ENCODE data around the gene FXYD1.

FXYD1 gene

DNA sequence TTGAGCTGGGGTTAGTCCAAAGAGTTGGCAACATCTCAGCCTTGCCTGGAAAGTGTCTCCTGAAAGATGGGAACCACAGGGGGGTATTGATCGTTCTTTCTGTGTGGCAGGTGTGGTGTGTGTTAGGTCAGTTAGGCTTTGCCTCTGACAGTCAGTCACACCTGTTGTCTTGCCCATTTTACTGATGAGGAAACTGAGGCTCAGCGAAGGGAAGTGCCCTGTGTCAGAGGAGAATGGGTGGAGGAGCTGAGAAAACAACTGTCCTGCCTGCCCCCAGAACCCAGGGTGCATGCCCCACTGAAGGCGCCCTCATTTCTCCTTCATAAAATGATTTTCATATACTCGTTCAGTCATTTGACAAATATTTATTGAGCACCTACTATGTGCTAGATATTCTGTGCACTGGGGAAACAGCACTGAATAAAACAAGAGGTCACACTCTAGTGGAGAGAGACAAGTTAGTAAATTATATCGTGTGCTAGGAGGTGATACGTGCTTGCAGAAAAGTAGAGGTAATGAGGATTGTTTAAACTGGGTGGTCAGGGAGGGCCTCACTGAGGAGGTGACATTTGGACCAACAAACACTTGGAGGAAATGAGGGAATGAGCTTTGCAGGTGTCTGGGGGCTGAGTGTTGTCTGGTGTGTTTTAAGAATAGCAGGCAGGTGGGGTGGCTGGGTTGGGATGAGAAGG, 17.5 kb downstream of the FXYD1 start:
- H3K27ac ChIP-seq = no peak overlapping the region
- no peaks in the 10 kb centered on the region for H3K9me3 ChIP-seq (ENCODE audit: severe bottlenecking)
- H3K27me3 ChIP-seq (ENCODE audit: insufficient read depth, low read depth, severe bottlenecking) = no peaks in the 10 kb centered on the region
- H3K4me3 ChIP-seq (ENCODE audit: low read depth, low read length) = no peak overlapping the region
- H3K36me3 ChIP-seq = peaks cover 17% of the 10 kb centered on the region
- no peak for TF ChIP-seq CTCF (IDR thresholded peaks at IDR 0.05; ENCODE audit: low read depth, low read length)
- no peak for DNase-seq

DNA sequence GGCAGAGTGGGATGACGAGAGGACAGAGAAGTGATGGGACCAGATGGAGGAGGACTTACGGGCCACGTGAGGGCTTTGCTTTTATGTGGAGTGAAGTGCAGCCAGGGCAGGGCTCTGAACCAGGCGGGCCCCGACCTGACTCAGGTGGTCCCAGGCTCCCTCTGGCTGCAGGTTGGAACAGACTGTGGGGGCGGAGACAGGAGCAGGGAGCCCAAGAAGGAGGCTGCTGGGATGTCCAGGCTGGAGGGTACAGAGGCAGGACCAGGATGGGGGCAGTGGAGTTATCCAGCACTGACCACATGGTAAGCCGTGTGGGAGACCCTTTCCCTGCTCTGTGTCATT, 18.0 kb downstream of the FXYD1 start:
- H3K36me3 ChIP-seq = peaks cover 22% of the 10 kb centered on the region
- H3K9me3 ChIP-seq (ENCODE audit: severe bottlenecking) = no peaks in the 10 kb centered on the region
- DNase-seq = no peak
- no peaks in the 10 kb centered on the region for H3K27me3 ChIP-seq (ENCODE audit: insufficient read depth, low read depth, severe bottlenecking)
- no peak overlapping the region for H3K27ac ChIP-seq
- H3K4me3 ChIP-seq (ENCODE audit: low read depth, low read length) = no peak overlapping the region
- no peak for TF ChIP-seq CTCF (IDR thresholded peaks at IDR 0.05; ENCODE audit: low read depth, low read length)

- no peak for TF ChIP-seq CTCF (IDR thresholded peaks at IDR 0.05; ENCODE audit: low read depth, low read length)
Observed at GRCh38 chr19:35157431-35157830, 18.8 kb downstream of the FXYD1 start.

DNA sequence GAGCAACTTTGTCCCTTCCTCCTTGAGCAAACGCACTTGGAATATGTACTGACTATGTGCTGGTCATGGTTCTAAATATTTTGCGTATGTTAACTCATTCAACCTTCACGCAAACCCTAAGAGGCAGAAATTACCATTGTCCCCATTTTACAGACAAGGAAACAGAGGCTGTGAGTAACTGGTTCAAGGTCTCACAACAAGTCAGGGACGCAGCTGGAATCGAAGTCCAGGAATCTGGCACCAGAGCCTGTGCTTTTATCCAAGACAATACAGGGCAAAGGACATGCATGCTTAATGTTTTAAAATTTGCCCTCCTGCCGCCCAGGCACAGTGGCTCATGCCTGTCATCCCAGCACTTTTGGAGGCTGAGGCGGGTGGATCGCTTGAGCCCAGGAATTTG, 21.0 kb downstream of the FXYD1 start:
- Histone ChIP-seq H3K9me3 (ENCODE audit: severe bottlenecking) (no peaks in the 10 kb centered on the region), H3K36me3 (peaks cover 35% of the 10 kb centered on the region), H3K4me3 (ENCODE audit: low read depth, low read length) (no peak overlapping the region), H3K27ac (no peak overlapping the region), H3K27me3 (ENCODE audit: insufficient read depth, low read depth, severe bottlenecking) (no peaks in the 10 kb centered on the region)
- no peak for TF ChIP-seq CTCF (IDR thresholded peaks at IDR 0.05; ENCODE audit: low read depth, low read length)
- DNase-seq = no peak

More at GRCh38 chr19:35157431-35157830, 18.8 kb downstream of the FXYD1 start:
- H3K9me3 ChIP-seq (ENCODE audit: severe bottlenecking) = no peaks in the 10 kb centered on the region
- no peak overlapping the region for H3K4me3 ChIP-seq (ENCODE audit: low read depth, low read length)
- peaks cover 23% of the 10 kb centered on the region for H3K36me3 ChIP-seq
- no peaks in the 10 kb centered on the region for H3K27me3 ChIP-seq (ENCODE audit: insufficient read depth, low read depth, severe bottlenecking)
- no peak for DNase-seq
- no peak overlapping the region for H3K27ac ChIP-seq

GRCh38 chr19:35160629-35161433, 22.2 kb downstream of the FXYD1 start:
- no peak overlapping the region for H3K4me3 ChIP-seq (ENCODE audit: low read depth, low read length)
- no peak overlapping the region for H3K27ac ChIP-seq
- no peak for TF ChIP-seq CTCF (IDR thresholded peaks at IDR 0.05; ENCODE audit: low read depth, low read length)
- no peak for DNase-seq
- H3K27me3 ChIP-seq (ENCODE audit: insufficient read depth, low read depth, severe bottlenecking) = no peaks in the 10 kb centered on the region
- H3K9me3 ChIP-seq (ENCODE audit: severe bottlenecking) = no peaks in the 10 kb centered on the region
- H3K36me3 ChIP-seq = peaks cover 45% of the 10 kb centered on the region

Data from WERI-Rb-1 (cell line).